Type B pancreatic cell (in vitro differentiated cells): Measurements from ENCODE around the gene MARCKS. TPM values are rescaled to one million over a fixed set of nuclear protein-coding genes. Genes with fewer than 3 reads are reported as not detected.
A peak's percentile ranks its signal among the peaks of the same experiment; 100 is the strongest.
"Not testable (repeated sequence)": the region's sequence is repeated elsewhere in the genome, so short reads cannot be mapped to it uniquely, and the experiment has no call there.

Experiments used
- DNase-seq: peaks from one replicate; pipeline ENCODE4 v3.0.0; 2021; ENCODE audit warnings: mixed read lengths; ENCODE audit not compliant: unreplicated experiment; ENCODE audit errors: extremely low spot score
- H3K27ac Mint-ChIP-seq: 2 replicates; pipeline ENCODE4 v1.8.0; 2021; ENCODE audit warnings: mild to moderate bottlenecking, mixed read lengths
- H3K27me3 Mint-ChIP-seq: 2 replicates; pipeline ENCODE4 v1.8.0; 2021; ENCODE audit warnings: mixed read lengths
- H3K36me3 Mint-ChIP-seq: 2 replicates; pipeline ENCODE4 v1.8.0; 2021; ENCODE audit warnings: mixed read lengths
- H3K4me1 Mint-ChIP-seq: one replicate; pipeline ENCODE4 v1.8.0; 2021; ENCODE audit warnings: mixed read lengths; ENCODE audit not compliant: unreplicated experiment
- H3K4me3 Mint-ChIP-seq: 2 replicates; pipeline ENCODE4 v1.8.0; 2021; ENCODE audit warnings: mild to moderate bottlenecking, mixed read lengths
- H3K9me3 Mint-ChIP-seq: 2 replicates; pipeline ENCODE4 v1.8.0; 2021; ENCODE audit warnings: mixed read lengths
- CTCF ChIP-seq: fragments of 200-600 bp; sonication (generic); conservative IDR thresholded peaks from 2 replicates; pipeline ENCODE4 v1.5.0; 2021; ENCODE audit warnings: antibody characterized with exemption, mild to moderate bottlenecking
- total RNA-seq: library from RNA; stranded (reverse); gene quantifications from 2 replicates; pipeline ENCODE4 v1.2.1, GENCODE V29; 2021; ENCODE audit warnings: low replicate concordance

Gene MARCKS
- total RNA-seq, 1 donor from 2014 or later: 236 TPM

GRCh38 chr6:113903666-113904330 is 46.7 kb downstream of the MARCKS start:
- Mint-ChIP-seq H3K27me3 (no peaks in the 10 kb centered on the region), H3K27ac (peak overlapping the region; percentile 70), H3K4me1 (peaks cover 22% of the 10 kb centered on the region), H3K9me3 (no peaks in the 10 kb centered on the region), H3K36me3 (no peaks in the 10 kb centered on the region), H3K4me3 (no peak overlapping the region)
- no peak for TF ChIP-seq CTCF
- no peak for DNase-seq

- H3K36me3 Mint-ChIP-seq: no peaks in the 10 kb centered on the region
- H3K4me1 Mint-ChIP-seq: peaks cover 17% of the 10 kb centered on the region
- DNase-seq: no peak
- no peaks in the 10 kb centered on the region for H3K9me3 Mint-ChIP-seq
- peaks cover 9% of the 10 kb centered on the region for H3K27me3 Mint-ChIP-seq
- no peak overlapping the region for H3K4me3 Mint-ChIP-seq
- no peak for TF ChIP-seq CTCF
- H3K27ac Mint-ChIP-seq: no peak overlapping the region
Measured at GRCh38 chr6:113907102-113907815, 50.1 kb downstream of the MARCKS start.

DNA sequence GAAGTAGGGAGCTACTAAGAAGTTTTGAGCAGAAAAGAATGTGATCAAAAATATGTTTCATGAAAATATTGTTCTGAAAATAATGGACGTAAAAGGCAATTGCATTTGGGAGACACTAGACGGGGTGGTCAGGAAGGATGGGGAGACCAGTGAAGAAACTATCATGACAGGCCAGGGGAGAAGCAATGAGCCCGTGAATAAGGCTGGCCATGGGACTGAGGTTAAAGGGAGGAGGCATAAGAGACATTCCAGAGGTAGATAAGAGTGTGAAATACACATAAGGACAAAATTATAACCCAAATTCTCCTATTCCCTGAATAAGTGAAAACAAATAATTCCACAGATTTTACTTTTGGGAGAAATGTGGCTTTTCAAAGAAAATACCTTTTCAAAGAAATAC is 51.7 kb downstream of the MARCKS start:
- Mint-ChIP-seq H3K27me3 (peaks cover 9% of the 10 kb centered on the region), H3K4me3 (no peak overlapping the region), H3K27ac (no peak overlapping the region), H3K4me1 (peaks cover 16% of the 10 kb centered on the region), H3K9me3 (peaks cover 4% of the 10 kb centered on the region), H3K36me3 (no peaks in the 10 kb centered on the region)
- TF ChIP-seq CTCF: no peak
- no peak for DNase-seq

DNA sequence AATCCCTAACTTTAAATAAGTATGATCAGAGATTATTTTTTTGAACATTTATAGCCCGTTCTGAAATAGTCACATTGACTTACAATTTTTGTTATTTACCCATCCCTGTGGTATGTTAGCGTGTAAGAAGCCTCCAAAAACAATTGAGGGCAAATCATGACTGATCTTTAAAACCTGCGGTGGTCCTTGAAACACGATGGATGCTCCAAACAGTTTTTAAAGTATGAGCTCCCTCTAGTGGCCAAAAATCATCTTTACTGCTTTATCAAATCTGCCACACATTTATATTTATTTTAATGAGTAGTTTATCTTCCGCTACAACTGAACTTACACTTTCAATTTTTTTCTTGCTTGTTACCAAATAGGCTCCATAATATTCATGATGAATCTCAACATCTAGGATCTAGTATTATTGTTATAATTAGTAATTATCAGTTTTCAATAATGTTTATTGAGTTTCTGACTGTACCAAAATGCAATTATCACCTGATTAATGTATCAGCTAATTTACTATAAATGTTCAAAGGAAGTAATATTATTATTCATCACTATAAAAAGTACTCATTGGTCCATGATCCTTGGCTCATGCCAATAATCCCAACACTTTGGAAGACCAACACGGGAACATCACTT is 52.2 kb downstream of the MARCKS start:
- peaks cover 6% of the 10 kb centered on the region for H3K9me3 Mint-ChIP-seq
- H3K27me3 Mint-ChIP-seq: peaks cover 9% of the 10 kb centered on the region
- no peak overlapping the region for H3K27ac Mint-ChIP-seq
- no peak overlapping the region for H3K4me3 Mint-ChIP-seq
- DNase-seq: no peak
- peaks cover 11% of the 10 kb centered on the region for H3K4me1 Mint-ChIP-seq
- H3K36me3 Mint-ChIP-seq: no peaks in the 10 kb centered on the region
- TF ChIP-seq CTCF: peak; percentile 90

DNA sequence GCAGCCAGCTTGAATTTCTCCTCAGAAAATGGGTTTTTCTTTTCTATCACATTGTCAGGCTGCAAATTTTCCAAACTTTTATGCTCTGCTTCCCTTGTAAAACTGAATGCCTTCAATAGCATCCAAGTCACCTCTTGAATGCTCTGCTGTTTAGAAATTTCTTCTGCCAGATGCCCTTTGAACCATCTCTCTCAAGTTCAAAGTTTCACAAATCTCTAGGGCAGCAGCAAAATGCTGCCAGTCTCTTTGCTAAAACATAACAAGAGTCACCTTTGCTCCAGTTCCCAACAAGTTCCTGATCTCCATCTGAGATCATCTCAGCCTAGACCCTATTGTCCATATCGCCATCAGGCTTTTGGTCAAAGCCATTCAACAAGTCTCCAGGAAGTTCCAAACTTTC is 53.1 kb downstream of the MARCKS start:
- not testable (repeated sequence) for H3K27ac Mint-ChIP-seq, DNase-seq, H3K4me1 Mint-ChIP-seq, H3K27me3 Mint-ChIP-seq, H3K36me3 Mint-ChIP-seq, H3K4me3 Mint-ChIP-seq, H3K9me3 Mint-ChIP-seq

Other genes with a start within 250 kb of the MARCKS start
- gene HDAC2, start 113.8 kb downstream of the MARCKS start, total RNA-seq: 193 and 232 TPM in 2 replicates